ENCODE data around the gene PCID2.

DNA sequence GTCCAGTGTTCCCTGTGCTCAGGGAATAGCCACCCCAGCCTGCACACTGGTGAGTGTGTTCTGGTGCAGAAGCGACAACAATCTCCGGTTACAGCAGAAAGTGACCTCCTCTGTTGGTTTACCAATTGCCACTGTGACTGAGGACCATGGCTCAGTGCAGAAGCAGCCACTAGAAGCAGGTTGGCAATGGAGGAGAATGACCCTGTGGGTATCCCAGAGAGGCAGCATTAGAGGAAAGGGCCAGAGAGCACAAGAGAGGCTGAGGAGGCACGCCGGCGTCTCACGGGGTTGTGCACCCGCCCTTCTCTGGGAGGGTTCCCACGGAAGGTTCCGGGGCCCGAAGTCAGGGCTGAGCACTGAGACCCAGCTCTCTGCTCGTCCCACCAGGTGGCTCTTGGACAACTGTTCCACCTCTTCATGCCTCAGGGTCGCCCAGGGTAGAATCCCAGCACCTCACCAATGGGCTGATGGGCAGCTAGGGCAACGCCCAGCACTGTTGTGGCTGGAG lies 36.0 kb downstream of the PCID2 start:
- TF ChIP-seq, protein P1, sequence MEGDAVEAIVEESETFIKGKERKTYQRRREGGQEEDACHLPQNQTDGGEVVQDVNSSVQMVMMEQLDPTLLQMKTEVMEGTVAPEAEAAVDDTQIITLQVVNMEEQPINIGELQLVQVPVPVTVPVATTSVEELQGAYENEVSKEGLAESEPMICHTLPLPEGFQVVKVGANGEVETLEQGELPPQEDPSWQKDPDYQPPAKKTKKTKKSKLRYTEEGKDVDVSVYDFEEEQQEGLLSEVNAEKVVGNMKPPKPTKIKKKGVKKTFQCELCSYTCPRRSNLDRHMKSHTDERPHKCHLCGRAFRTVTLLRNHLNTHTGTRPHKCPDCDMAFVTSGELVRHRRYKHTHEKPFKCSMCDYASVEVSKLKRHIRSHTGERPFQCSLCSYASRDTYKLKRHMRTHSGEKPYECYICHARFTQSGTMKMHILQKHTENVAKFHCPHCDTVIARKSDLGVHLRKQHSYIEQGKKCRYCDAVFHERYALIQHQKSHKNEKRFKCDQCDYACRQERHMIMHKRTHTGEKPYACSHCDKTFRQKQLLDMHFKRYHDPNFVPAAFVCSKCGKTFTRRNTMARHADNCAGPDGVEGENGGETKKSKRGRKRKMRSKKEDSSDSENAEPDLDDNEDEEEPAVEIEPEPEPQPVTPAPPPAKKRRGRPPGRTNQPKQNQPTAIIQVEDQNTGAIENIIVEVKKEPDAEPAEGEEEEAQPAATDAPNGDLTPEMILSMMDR (IDR thresholded peaks at IDR 0.05) = no peak
- no peak for TF ChIP-seq ZFX (IDR thresholded peaks at IDR 0.05; ENCODE audit: borderline replicate concordance)

Measured in 22Rv1 (cell line).